GM10266 (cell line): Measurements from ENCODE around the gene TRERF1.

Experiments used
- DNase-seq: peaks from one replicate; pipeline ENCODE4 v3.0.0; 2012; ENCODE audit errors: extremely low spot score
- CTCF ChIP-seq: IDR thresholded peaks from 2 replicates; pipeline ENCODE4 v1.5.1; 2012; ENCODE audit warnings: mild to moderate bottlenecking, low read depth; ENCODE audit not compliant: control insufficient read depth, insufficient read depth; ENCODE audit errors: missing control alignments

TRERF1 gene

GRCh38 chr6:42302411-42302810, 149.3 kb downstream of the TRERF1 start:
- no peak for TF ChIP-seq CTCF
- no peak for DNase-seq

- DNase-seq: no peak
Observed at GRCh38 chr6:42301986-42302385, 149.7 kb downstream of the TRERF1 start.

GRCh38 chr6:42300701-42301100, 151.0 kb downstream of the TRERF1 start:
- TF ChIP-seq CTCF: no peak
- DNase-seq: no peak

More at GRCh38 chr6:42301986-42302385, 149.7 kb downstream of the TRERF1 start:
- no peak for TF ChIP-seq CTCF

DNA sequence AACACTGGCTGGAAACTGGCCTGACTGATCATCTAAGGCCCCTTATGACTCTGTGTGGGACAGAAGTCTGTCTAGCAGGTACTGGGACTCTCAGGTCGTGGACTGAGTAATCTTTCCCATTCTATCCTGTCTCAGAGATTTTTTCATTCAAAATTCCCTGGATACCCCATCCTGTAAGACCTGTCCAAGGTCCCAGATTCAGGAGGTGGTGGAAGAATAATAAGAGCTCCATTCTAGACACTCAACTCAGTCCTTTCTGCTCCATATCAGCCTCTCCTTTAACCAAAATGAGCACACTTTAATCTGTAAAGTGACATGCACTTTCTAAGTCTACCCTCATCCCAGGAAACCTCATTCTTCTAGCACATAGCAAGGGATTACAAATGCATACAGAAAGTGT, 151.5 kb downstream of the TRERF1 start:
- no peak for TF ChIP-seq CTCF
- DNase-seq: no peak

- no peak for TF ChIP-seq CTCF
- DNase-seq: no peak
Observed at GRCh38 chr6:42297661-42298060, 154.1 kb downstream of the TRERF1 start.

DNA sequence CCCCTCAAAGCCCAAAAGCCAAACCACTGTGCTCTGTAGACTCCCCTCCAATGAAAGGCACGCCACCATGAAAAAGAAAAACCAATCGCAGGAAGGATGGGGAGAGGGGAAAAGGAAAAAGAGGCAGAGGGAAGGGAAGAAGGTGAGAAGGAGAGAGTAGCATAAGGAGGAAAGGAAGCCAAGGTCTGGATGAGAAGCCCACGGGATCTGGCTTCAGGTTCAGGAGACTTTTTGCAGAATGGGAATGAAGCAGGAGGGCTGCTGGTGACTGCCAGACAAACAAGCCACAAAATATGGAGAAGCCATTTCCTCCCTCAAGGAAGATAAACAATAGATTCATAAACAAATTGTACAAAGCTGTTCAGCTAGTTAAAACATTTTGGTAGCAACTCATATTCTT, 155.1 kb downstream of the TRERF1 start:
- no peak for DNase-seq
- no peak for TF ChIP-seq CTCF

GRCh38 chr6:42295677-42296076, 156.0 kb downstream of the TRERF1 start:
- DNase-seq: no peak
- TF ChIP-seq CTCF: no peak
